Panc1 (cell line): Measurements from ENCODE around the gene KRI1. TPM values are rescaled to one million over a fixed set of nuclear protein-coding genes. Genes with fewer than 3 reads are reported as not detected.

ENCODE experiments used
- ATAC-seq: fragments of 200-7000 bp; cut with Tn5 transposase; 2 replicates; pipeline ENCODE4 v1.9.1; 2020; ENCODE audit warnings: mild to moderate bottlenecking, moderate library complexity
- BruUV-seq: library from RNA; stranded (reverse); fragments of 400-500 nt; replicated peaks from 2 replicates; lab custom pipeline; 2021; lab: Mats Ljungman, UMichigan
- CTCF ChIA-PET: fragments of 300-600 bp; sonication (Branson Sonifier 250); formaldehyde crosslinking; loops from one replicate; lab custom pipeline; 2022; ENCODE audit warnings: antibody characterized with exemption; lab: Charles Lee
- POLR2A ChIA-PET: fragments of 300-600 bp; sonication (Branson Sonifier 250); formaldehyde crosslinking; loops from one replicate; lab custom pipeline; 2022; ENCODE audit warnings: antibody characterized with exemption; lab: Charles Lee
- DNase-seq: peaks from one replicate; pipeline ENCODE4 v3.0.0-alpha.2; 2010; ENCODE audit warnings: low read depth, low spot score
- H3K27ac ChIP-seq: 2 replicates; pipeline ENCODE4 v1.5.1; 2011; ENCODE audit warnings: mild to moderate bottlenecking, low read length, inconsistent platforms
- H3K27me3 ChIP-seq: fragments of 200-500 bp; sonication (Bioruptor generic); 2 replicates; pipeline ENCODE4 v1.6.0; 2014; ENCODE audit warnings: low read length, inconsistent platforms; ENCODE audit not compliant: control insufficient read depth, insufficient read depth
- H3K36me3 ChIP-seq: fragments of 200-500 bp; sonication (Bioruptor generic); 2 replicates; pipeline ENCODE4 v1.5.1; 2014; ENCODE audit warnings: inconsistent platforms, mild to moderate bottlenecking, low read length, moderate library complexity; ENCODE audit not compliant: control insufficient read depth, insufficient read depth
- H3K4me1 ChIP-seq: 2 replicates; pipeline ENCODE4 v1.5.1; 2011; ENCODE audit warnings: inconsistent platforms, mild to moderate bottlenecking, low read length, moderate library complexity; ENCODE audit not compliant: control insufficient read depth, insufficient read depth
- H3K4me3 ChIP-seq, 2 experiments: 2 replicates each; pipeline ENCODE4 v1.5.1; 2011 to 2012; ENCODE audit warnings: low read depth in 2 of 2, low read length in 2 of 2, mild to moderate bottlenecking in 2 of 2, inconsistent platforms in 1 of 2, moderate library complexity in 1 of 2
- H3K9me3 ChIP-seq: fragments of 200-500 bp; sonication (Bioruptor generic); 2 replicates; pipeline ENCODE4 v1.5.1; 2014; ENCODE audit warnings: low read depth, mild to moderate bottlenecking, inconsistent platforms, low read length, moderate library complexity; ENCODE audit not compliant: control insufficient read depth, insufficient read depth
- POLR2AphosphoS5 ChIP-seq: IDR thresholded peaks from 2 replicates; pipeline ENCODE4 v1.6.1; 2012; ENCODE audit warnings: mild to moderate bottlenecking, low read depth, low read length, moderate library complexity
- SIN3A ChIP-seq: IDR thresholded peaks from 2 replicates; pipeline ENCODE4 v1.6.1; 2012; ENCODE audit warnings: low read depth, mild to moderate bottlenecking, low read length, moderate library complexity, borderline replicate concordance; ENCODE audit not compliant: insufficient read depth
- TCF7L2 ChIP-seq: IDR thresholded peaks from 2 replicates; pipeline ENCODE4 v1.6.1; 2011; ENCODE audit warnings: mild to moderate bottlenecking, low read depth, low read length, inconsistent platforms
- in situ Hi-C: cut with HindIII; loops from 2 replicates; pipeline ENCODE4 v1.10.0; 2016; ENCODE audit warnings: low sequenced_read_pairs, low pct_unique_long_range_greater_than_20kb
- intact Hi-C: fragments of 100-400 bp; cut with micrococcal nuclease; formaldehyde crosslinking; loops from one replicate; pipeline ENCODE4 v1.10.0; 2022; ENCODE audit not compliant: unreplicated experiment
- total RNA-seq: library from RNA; stranded (reverse); gene quantifications from one replicate; pipeline ENCODE4 v1.2.1, GENCODE V29; 2021; ENCODE audit not compliant: unreplicated experiment
- TF ChIP-seq, protein P1 (sequence below): fragments of 450-650 bp; IDR thresholded peaks from 2 replicates; pipeline ENCODE4 v1.5.1; 2017; ENCODE audit warnings: mild to moderate bottlenecking
- TF ChIP-seq, protein P2 (sequence below), 2 experiments: IDR thresholded peaks; 2 replicates each; pipeline ENCODE4 v1.6.1; 2011 to 2012; ENCODE audit warnings: low read depth in 2 of 2, control low read depth in 1 of 2, low read length in 1 of 2, mild to moderate bottlenecking in 1 of 2, moderate library complexity in 1 of 2; ENCODE audit not compliant: insufficient read depth in 1 of 2

The KRI1 gene
- total RNA-seq, 1 experiment from 2014 or later = 34.5 TPM

DNA sequence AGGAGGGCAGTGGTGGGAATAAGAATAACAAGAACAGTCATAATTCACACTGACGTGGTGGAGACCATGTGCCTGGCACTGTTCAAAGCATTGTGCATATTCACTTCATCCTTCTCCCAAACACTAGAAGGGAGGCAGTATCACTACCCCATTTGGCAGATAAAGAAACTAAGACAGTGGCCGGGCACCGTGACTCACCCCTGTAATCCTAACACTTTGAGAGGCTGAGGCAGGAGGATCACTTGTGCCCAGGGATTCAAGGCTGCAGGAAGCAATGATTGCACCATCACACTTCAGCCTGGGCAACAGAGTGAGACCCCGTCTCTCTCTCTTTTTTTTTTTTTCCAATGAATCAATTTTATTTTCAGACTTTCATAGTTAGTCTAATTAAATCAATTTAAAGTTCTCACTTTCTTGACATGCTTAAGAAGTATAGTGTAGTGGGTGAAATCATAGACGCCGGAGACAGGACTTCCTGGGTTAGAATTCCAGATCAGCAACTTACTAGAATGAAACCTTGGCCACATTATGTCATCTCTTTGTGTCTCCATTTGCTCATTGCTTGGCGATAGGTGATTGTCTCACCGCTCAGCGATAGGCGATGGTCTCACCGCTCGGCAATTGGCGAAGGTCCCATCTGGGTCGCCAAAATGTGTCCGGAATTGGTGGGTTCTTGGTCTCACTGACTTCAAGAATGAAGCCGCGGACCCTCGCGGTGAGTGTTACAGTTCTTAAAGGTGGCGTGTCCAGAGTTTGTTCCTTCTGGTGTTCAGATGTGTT is 27.4 kb downstream of the KRI1 start:
- no TSS peak for BruUV-seq
- in situ Hi-C loops = no loop called here
- Histone ChIP-seq H3K4me3 (no peak overlapping the region), H3K9me3 (no peaks in the 10 kb centered on the region), H3K27me3 (no peaks in the 10 kb centered on the region), H3K4me1 (no peaks in the 10 kb centered on the region), H3K27ac (no peak overlapping the region), H3K36me3 (no peaks in the 10 kb centered on the region)
- intact Hi-C loops = no loop called here
- ATAC-seq = no peak
- TF ChIP-seq, protein P1, sequence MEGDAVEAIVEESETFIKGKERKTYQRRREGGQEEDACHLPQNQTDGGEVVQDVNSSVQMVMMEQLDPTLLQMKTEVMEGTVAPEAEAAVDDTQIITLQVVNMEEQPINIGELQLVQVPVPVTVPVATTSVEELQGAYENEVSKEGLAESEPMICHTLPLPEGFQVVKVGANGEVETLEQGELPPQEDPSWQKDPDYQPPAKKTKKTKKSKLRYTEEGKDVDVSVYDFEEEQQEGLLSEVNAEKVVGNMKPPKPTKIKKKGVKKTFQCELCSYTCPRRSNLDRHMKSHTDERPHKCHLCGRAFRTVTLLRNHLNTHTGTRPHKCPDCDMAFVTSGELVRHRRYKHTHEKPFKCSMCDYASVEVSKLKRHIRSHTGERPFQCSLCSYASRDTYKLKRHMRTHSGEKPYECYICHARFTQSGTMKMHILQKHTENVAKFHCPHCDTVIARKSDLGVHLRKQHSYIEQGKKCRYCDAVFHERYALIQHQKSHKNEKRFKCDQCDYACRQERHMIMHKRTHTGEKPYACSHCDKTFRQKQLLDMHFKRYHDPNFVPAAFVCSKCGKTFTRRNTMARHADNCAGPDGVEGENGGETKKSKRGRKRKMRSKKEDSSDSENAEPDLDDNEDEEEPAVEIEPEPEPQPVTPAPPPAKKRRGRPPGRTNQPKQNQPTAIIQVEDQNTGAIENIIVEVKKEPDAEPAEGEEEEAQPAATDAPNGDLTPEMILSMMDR = no peak
- no peak for TF ChIP-seq TCF7L2
- no peak for TF ChIP-seq POLR2AphosphoS5
- TF ChIP-seq, protein P2, sequence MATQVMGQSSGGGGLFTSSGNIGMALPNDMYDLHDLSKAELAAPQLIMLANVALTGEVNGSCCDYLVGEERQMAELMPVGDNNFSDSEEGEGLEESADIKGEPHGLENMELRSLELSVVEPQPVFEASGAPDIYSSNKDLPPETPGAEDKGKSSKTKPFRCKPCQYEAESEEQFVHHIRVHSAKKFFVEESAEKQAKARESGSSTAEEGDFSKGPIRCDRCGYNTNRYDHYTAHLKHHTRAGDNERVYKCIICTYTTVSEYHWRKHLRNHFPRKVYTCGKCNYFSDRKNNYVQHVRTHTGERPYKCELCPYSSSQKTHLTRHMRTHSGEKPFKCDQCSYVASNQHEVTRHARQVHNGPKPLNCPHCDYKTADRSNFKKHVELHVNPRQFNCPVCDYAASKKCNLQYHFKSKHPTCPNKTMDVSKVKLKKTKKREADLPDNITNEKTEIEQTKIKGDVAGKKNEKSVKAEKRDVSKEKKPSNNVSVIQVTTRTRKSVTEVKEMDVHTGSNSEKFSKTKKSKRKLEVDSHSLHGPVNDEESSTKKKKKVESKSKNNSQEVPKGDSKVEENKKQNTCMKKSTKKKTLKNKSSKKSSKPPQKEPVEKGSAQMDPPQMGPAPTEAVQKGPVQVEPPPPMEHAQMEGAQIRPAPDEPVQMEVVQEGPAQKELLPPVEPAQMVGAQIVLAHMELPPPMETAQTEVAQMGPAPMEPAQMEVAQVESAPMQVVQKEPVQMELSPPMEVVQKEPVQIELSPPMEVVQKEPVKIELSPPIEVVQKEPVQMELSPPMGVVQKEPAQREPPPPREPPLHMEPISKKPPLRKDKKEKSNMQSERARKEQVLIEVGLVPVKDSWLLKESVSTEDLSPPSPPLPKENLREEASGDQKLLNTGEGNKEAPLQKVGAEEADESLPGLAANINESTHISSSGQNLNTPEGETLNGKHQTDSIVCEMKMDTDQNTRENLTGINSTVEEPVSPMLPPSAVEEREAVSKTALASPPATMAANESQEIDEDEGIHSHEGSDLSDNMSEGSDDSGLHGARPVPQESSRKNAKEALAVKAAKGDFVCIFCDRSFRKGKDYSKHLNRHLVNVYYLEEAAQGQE (IDR thresholded peaks at IDR 0.05; ENCODE audit: insufficient read depth in 1 of 2, low read depth in 2 of 2, low read length in 1 of 2) = no peak
- no peak for TF ChIP-seq SIN3A
- no peak for DNase-seq
- POLR2A ChIA-PET = interaction anchor here (0.6 kb wide), 1 partner anchor 931 kb away, joined by 3 read pairs; no protein-coding TSS in a partner anchor
- CTCF ChIA-PET = interaction anchor here (0.9 kb wide), 1 partner anchor 11 kb away, joined by 6 read pairs; no protein-coding TSS in a partner anchor

DNA sequence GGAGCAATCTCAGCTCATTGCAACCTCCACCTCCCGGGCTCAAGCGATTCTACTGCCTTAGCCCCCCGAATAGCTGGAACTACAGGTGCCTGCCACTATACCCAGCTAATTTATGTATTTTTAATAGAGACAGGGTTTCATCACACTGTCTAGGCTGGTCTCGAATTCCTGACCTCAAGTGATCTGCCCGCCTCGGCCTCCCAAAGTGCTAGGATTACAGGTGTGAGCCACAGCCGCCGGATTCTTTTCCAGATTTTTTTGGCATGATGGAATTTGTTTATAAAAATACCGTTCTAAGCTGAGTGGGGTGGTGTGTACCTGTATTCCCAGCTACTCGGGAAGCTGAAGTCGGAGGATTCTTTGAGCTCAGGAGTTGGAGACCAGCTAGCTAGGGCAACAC is 28.1 kb downstream of the KRI1 start:
- DNase-seq (no peak), ATAC-seq (no peak)
- Histone ChIP-seq H3K36me3 (no peaks in the 10 kb centered on the region), H3K27ac (no peak overlapping the region), H3K9me3 (no peaks in the 10 kb centered on the region), H3K4me3 (no peak overlapping the region), H3K27me3 (no peaks in the 10 kb centered on the region), H3K4me1 (no peaks in the 10 kb centered on the region)
- TF ChIP-seq, protein P1 = no peak
- TF ChIP-seq, protein P2 (IDR thresholded peaks at IDR 0.05; ENCODE audit: insufficient read depth in 1 of 2, low read depth in 2 of 2, low read length in 1 of 2) = no peak
- no peak for TF ChIP-seq SIN3A
- TF ChIP-seq TCF7L2 = no peak
- no peak for TF ChIP-seq POLR2AphosphoS5
- intact Hi-C loops = no loop called here
- BruUV-seq = no TSS peak
- ChIA-PET CTCF (interaction anchor here (0.9 kb wide), 1 partner anchor 10 kb away, joined by 6 read pairs; no protein-coding TSS in a partner anchor), POLR2A (interaction anchor here (0.6 kb wide), 2 partner anchors 14 to 932 kb away, joined by 3 to 4 read pairs; no protein-coding TSS in a partner anchor)
- in situ Hi-C loops = no loop called here
